D721Med (cell line): ENCODE data around the gene OR2T29.
A peak's percentile ranks its signal among the peaks of the same experiment; 100 is the strongest.
"Not testable (repeated sequence)": the region's sequence is repeated elsewhere in the genome, so short reads cannot be mapped to it uniquely, and the experiment has no call there.

Source experiments
- DNase-seq: peaks from one replicate; pipeline ENCODE4 v3.0.0; 2011; ENCODE audit warnings: low spot score; ENCODE audit not compliant: insufficient read length
- FAIRE-seq: peaks from 2 replicates; lab custom pipeline; 2011; peaks lifted over from hg19 to GRCh38; lab: Jason Lieb, UNC
- TF ChIP-seq, protein P1 (sequence below): IDR thresholded peaks from 2 replicates; pipeline ENCODE4 v1.5.1; 2012; ENCODE audit warnings: mild to moderate bottlenecking, control low read depth; ENCODE audit not compliant: insufficient read depth; ENCODE audit errors: missing control alignments

The OR2T29 gene

DNA sequence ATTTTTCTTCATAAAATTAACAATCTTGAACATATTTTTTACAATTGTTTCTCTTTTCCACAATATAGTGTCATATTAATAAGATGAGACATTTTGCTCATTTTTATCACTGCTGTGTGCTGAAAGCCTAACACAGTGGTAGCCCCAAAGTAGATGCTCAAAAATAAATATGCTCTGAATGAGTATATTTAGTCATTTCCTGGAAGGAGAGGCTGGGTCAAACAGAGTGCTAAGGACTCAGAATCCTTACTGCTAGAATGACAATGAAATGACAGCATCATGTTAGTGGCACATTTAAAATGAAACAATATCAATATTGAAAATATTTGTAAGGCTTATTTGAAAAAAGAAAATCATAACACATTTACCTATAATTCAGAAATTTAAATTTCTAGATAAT is 25.1 kb downstream of the OR2T29 start:
- peak; percentile 44 for FAIRE-seq
- DNase-seq: not testable (repeated sequence)

DNA sequence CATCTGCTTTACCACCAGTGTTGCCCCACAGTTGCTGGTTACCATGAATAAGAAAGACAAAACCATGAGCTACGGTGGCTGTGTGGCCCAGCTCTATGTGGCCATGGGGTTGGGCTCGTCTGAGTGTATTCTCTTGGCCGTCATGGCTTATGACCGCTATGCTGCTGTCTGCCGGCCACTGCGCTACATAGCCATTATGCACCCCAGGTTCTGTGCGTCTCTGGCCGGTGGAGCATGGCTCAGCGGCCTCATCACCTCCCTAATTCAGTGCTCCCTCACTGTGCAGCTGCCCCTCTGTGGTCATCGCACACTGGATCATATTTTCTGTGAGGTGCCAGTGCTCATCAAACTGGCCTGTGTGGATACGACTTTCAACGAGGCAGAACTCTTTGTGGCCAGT is 40.7 kb downstream of the OR2T29 start:
- FAIRE-seq: no peak
- DNase-seq: no peak
- TF ChIP-seq, protein P1, sequence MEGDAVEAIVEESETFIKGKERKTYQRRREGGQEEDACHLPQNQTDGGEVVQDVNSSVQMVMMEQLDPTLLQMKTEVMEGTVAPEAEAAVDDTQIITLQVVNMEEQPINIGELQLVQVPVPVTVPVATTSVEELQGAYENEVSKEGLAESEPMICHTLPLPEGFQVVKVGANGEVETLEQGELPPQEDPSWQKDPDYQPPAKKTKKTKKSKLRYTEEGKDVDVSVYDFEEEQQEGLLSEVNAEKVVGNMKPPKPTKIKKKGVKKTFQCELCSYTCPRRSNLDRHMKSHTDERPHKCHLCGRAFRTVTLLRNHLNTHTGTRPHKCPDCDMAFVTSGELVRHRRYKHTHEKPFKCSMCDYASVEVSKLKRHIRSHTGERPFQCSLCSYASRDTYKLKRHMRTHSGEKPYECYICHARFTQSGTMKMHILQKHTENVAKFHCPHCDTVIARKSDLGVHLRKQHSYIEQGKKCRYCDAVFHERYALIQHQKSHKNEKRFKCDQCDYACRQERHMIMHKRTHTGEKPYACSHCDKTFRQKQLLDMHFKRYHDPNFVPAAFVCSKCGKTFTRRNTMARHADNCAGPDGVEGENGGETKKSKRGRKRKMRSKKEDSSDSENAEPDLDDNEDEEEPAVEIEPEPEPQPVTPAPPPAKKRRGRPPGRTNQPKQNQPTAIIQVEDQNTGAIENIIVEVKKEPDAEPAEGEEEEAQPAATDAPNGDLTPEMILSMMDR: no peak

DNA sequence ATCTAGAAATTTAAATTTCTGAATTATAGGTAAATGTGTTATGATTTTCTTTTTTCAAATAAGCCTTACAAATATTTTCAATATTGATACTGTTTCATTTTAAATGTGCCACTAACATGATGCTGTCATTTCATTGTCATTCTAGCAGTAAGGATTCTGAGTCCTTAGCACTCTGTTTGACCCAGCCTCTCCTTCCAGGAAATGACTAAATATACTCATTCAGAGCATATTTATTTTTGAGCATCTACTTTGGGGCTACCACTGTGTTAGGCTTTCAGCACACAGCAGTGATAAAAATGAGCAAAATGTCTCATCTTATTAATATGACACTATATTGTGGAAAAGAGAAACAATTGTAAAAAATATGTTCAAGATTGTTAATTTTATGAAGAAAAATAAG is 52.4 kb downstream of the OR2T29 start:
- not testable (repeated sequence) for DNase-seq
- FAIRE-seq: peak; percentile 84

DNA sequence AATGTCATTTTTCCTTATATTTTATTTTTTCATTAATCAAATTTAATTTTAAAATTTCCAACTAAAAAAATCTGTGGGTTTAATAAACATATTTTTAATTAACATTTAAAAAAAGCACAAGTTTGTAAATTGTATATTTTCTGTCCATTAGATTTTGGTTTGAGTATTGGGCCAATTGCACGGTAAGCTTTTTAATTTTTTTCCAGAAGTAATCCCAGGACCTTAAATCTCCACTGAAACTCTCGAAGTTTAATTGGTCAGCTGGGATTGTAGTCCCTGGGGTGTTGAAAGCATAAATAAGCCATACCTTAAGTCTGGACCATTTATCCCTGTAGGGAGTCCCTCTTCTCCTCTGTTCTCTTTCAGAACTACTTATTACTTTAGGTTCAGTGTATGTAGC is 54.8 kb downstream of the OR2T29 start, which contains the start of gene OR2G6:
TSS of gene OR2G6 (plus strand) at position 301 of the 400 bp plus-strand sequence. CDS start 13,574 bp downstream, outside the sequence.
- peak; percentile 85 for FAIRE-seq
- not testable (repeated sequence) for DNase-seq
